NCI-H2107 (cell line): ENCODE data around the gene EVA1A.

ENCODE experiments used
- DNase-seq: peaks from one replicate; lab custom pipeline; 2025; lab: John Stamatoyannopoulos, UW

EVA1A gene

DNA sequence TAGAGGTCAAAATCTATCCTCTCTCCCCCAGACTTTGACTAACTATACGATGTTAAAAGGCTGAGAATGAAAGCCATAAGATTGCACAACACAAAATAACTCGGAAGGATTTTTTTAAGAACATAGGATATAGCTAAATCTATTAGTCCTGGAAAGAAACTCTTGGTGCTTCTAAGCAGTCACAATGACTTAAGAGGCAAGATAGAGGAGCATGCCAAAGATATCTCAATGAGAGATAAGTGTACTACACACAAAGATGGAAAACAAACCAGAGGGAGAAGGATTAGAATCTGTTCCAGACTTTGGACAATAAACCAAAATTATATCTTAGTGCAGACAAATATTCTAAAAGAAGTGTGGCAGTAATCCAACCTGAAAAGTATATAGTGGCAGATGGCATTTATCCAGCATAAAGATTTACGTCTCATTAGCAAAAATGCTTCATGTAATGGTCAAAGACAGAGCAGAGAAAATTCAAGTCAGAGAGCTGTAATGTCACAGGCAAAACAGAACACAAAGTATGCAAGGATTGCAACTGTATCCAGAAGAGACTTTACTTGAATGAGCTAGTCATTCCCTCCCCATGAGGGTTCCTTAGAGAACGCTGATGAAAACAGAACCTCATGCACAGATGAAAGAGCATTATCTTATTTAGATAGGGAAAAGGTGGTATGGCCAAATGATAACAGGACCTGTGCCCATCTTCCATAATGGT, 28.8 kb upstream of the EVA1A start:
- DNase-seq = no peak

GRCh38 chr2:75587954-75588587, 27.3 kb upstream of the EVA1A start:
- DNase-seq = no peak

GRCh38 chr2:75586971-75587370, 26.2 kb upstream of the EVA1A start:
- DNase-seq = no peak

DNA sequence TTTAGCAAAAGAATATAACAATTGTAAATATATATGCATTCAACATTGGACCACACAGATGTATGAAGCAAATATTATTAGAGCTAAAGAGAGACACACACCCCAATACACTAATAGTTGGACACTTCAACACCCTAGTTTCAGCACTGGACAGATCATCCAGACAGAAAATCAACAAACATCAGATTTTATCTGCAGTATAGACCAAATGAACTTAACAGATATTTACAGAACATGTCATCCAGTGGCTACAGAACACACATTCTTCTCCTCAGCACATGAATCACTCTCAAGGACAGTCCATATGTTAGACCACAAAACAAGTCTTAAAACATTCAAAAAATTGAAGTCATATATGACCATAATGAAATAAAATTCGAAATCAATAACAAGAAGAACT, 22.1 kb upstream of the EVA1A start:
- no peak for DNase-seq

DNA sequence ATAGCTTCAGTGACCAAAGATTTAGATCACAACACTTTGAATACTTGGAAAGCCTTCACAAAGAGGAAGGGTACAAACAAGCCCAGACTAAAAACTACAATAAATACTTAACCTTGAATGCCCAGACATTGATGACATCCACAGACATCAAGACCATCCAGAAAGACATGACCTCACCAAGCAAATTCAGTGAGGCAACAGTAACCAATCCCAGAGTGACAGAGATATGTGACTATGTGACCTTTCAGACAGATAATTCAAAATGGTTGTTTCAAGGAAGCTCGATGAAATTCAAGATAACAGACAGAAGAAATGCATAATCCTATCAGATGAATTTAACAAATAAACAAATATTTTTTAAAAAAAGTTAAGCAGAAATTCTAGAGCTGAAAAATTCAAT, 19.9 kb upstream of the EVA1A start:
- no peak for DNase-seq

- no peak for DNase-seq
Measured at GRCh38 chr2:75580156-75580555, 19.4 kb upstream of the EVA1A start.

- no peak for DNase-seq
Measured at GRCh38 chr2:75579186-75579585, 18.4 kb upstream of the EVA1A start.

DNA sequence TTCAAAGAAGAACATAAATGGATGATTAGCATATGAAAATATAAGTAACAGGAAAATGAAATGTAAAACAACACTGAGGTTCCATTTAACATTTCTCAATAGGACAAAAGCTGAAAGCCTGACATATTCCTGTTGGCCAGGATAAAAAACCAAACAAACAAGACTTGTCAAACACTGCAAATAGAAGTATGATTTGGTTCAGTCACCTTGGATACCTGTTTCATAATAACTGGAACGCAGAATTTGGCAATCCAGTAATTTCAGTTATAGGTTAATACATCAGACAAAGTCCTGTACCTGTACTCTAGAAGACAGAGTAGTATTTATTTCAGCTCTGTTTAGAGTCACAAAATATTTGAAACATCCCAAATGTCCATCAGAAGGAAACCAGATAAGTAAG, 16.5 kb upstream of the EVA1A start:
- DNase-seq = no peak

DNA sequence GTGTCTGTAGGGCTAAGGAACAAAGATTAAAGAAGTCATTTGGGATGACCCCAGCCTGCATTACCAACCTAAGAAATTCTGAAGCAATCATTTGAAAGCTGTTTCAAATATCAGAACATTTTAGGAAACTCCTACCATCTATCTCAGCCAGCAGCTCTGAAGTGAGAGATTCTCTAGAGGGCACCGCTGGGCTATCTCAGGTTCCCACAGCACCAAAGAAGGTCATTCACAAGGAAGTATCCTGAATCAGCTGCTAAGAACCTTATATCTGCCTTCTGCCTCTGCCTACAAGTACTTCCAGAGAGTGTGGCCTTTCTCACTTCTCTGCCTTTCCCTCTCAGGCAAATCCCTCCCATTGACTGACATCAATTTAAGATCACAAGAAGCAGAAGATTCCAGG, 13.4 kb upstream of the EVA1A start:
- DNase-seq = no peak

GRCh38 chr2:75573145-75573878, 12.6 kb upstream of the EVA1A start:
- no peak for DNase-seq

DNA sequence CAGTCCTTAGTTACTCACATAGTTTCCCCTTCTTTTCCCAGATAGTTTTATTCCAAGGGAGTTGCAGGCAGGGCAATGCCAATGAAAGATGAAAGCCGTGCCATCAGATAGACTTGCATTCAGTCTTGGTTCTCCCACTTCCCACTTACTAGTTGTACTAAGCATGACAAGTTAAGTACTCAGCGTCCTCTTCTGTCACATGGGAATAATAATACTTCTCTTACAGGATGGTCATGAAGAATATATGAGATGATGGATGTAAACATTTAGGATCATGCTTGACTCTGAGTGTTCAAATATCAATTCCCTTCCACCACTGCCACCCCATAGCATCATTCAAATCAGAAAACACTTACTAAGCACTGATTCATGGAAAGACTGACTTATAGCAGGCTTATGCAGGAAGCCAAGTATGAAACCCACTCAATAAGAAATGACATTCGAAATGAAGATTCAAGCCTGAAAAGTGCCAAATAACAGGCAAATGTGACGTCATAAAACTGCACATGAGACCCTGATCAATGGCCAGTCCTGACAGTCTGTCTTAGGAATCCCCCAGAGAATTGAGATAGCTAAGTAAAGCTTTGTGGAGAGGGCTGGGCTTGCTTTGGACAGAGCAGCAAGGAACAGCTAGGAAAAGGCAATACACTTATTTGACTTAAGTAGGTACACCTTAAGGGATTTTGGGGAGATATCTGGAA, 11.1 kb upstream of the EVA1A start:
- DNase-seq = no peak

- DNase-seq = no peak
Measured at GRCh38 chr2:75570948-75571729, 10.4 kb upstream of the EVA1A start.

DNA sequence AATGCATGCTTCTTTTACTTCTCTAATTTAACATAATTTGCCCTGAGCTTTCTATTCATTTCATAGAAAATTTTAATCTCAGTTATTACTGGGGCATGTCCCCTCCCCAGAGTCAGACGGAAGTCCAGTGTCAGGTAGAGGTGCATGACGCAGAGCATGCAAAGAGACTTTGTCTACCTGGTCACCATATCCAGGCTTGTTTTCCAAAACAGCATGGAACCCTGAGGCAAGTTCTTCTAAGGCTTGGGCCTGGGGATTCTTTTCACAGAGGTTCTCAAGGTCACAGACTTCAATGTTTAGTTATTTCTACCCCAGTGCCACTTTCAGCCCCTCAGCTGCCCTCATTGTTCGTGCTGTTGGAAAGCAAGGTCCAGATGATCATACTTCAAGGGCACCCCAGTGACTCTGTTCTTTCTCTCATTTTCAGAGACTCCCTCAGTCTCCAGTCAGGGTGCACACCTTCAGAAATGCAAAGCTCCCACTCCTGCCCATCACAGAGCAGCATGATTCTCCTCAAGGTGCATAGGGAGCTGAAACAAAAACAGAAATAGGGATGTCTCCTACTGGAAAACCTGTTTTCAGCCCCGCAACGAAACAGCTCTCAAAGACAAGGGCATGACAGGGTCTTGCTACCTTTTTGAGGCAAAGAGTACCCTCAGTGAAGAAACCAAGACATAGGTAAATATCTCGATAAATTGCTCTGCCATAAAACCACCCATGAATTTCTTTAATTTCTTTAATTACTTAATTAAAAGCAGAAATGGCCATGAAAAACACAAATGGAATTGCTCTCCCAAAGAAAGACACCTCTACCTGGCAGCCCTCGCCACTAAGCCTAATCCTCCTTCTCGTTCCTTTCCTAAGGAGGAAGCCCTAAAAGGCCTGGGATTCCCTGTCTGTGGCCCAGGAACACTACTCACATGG, 9.5 kb upstream of the EVA1A start:
- DNase-seq = no peak

GRCh38 chr2:75569546-75569945, 8.8 kb upstream of the EVA1A start:
- no peak for DNase-seq

DNA sequence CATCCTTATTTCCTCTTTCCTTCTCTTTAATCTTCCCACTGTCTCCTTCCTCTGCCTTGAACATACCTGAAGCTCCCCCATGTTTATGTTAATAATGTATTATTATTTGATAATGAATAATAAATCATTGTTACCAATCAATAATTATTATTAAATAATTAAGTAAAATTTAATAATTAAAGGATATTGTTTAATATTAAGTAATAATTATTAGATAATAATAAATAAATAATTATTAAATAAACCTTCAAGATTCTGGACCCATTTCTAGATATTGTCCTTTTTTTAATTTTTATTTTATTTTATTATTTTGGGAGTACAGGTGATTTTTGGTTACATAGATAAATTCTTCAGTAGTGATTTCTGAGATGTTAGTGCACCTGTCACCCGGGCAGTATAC, 7.4 kb upstream of the EVA1A start:
- no peak for DNase-seq

DNA sequence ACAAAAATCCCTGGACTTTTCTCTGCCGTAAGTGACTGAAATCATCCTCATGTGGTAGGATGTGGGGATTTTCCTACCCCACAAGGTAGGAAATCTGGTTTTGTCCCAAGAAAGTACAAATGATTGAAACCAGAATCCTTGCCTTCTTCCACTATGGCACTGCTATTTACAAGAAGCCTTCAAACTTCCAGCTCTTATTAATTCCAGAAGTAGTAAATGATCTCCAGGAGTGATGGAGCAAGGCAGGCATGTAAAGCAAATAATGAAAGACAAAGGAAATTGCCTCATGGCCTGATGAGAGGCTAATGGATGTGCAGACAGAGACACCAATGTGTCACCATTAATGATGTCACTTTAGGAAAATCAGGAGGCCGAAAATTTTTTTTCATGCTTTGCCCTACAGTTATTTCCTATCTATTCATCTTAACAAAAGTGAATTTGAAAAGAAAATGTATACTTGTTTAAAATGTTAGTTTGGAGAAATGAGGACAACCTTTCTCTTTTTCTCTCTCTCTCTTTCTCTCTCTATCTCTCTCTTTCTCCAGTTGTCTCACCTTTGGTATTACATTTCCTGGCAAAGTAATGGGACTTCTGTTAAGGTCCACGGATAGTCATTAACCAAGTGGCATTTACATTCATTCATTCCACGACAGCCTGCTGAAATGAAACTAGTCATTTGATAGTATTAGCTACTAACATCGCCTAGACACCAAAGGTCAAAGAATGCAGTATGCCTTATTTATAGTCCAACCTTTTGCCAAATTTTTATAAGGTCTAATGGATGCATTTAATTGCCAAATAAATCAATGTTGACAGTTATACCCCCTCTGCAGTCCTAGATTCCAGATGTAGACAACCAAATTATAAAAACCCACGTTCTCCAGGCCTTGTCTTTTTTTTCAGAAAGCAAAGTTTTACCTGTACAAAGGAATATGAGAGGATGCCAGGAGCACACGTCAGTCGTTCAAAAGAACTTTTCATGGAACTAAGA, 5.0 kb upstream of the EVA1A start:
- DNase-seq = no peak

- no peak for DNase-seq
Measured at GRCh38 chr2:75564713-75565359, 4.1 kb upstream of the EVA1A start.

GRCh38 chr2:75564026-75564688, 3.4 kb upstream of the EVA1A start:
- no peak for DNase-seq
